NCI-H748 (cell line): ENCODE data around the gene ANKRD63.
A peak's percentile ranks its signal among the peaks of the same experiment; 100 is the strongest.

ENCODE experiments used
- DNase-seq: peaks from one replicate; lab custom pipeline; 2025; ENCODE audit not compliant: unreplicated experiment; lab: John Stamatoyannopoulos, UW

ANKRD63 gene

DNA sequence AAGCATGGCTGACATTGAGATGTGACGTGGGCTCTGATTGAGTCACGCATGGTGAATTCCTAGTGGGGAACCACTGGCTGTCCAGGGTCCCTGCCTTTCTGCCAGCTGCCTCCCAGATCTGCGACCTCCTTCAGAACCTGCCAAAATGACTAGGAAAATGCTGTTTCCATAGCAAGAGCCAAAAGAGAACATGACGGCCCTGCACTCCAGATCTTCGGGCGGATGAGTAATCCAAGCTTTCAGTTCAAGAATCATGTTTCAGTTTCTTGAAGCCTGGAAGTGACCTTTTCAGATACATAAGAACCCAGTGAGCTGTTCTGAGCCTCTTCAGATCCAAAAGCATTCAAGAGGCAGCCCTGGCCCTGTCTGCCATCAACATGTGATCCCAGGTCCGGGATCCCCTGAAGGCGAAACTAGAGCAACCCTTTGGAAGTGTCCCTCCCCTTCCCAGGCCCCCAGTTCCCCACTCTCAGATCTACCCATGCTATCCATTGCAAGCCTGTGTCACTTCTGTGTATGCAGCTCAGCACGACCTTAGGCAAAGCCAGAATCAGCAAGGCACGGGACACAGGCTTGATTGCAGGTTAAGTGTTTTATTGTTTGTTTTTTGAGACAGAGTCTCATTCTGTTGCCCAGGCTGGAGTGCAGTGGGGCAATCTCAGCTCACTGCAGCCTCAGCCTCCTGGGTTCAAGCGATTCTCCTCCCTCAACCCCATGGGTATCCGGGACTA is 19.7 kb downstream of the ANKRD63 start:
- no peak for DNase-seq

DNA sequence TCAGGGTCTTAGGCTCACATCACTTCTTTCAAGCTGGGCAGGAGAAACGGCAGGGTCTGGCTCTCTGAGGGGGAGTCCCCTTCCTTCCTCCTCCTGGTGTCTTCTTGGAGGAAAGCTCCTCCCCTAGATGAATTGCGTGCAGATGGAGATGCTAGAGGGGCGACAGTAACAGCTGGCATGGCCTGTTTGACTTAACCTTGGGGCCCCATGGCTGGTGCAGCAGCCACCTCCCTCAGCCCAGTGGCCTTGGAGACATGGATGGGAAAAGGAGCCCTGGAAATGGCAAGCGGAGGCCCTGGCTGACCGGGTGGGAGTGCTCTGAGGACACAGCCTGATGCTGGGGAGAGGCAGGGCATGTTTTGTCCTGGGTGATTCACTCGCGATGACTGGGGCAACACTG is 23.8 kb downstream of the ANKRD63 start:
- no peak for DNase-seq

GRCh38 chr15:40258544-40258943 is 24.3 kb downstream of the ANKRD63 start:
- no peak for DNase-seq

DNA sequence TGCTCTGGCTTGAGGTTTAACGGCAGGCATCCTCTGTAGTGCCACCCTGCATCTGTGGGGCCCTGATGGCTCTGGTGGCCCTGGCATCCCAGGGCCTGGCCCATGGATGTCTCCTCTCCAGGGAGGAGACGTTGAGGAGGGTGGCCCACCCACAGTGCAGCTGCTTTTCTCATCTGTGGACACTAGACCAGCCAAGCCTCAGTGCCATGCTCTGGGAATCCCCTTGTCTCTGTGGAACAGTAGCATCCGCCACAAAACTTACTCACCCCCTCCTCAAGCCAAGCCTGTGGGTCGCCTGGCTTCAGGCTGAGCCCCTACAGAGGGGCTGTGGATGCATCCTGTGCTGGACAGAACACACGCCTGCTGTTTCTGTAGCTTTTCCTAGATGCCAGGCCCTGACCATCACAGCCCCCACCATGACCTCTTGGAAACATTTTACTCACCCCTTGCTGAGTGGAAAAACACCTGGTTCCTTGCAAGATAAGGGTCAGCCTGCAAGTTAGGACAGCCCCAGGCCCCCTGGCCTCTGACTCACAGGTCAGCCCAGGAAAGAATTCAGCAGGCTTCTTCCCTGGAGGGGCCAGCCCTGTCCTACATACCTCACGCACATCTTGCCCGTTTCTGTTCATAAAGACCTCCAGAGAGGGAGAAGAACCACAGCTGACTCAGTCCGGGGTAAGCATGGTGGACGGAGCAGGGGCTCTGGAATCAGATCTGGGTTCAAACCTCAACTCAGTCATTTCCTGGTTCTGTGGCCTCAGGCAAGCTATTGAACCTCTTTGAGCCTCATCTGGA is 25.0 kb downstream of the ANKRD63 start:
- no peak for DNase-seq

DNA sequence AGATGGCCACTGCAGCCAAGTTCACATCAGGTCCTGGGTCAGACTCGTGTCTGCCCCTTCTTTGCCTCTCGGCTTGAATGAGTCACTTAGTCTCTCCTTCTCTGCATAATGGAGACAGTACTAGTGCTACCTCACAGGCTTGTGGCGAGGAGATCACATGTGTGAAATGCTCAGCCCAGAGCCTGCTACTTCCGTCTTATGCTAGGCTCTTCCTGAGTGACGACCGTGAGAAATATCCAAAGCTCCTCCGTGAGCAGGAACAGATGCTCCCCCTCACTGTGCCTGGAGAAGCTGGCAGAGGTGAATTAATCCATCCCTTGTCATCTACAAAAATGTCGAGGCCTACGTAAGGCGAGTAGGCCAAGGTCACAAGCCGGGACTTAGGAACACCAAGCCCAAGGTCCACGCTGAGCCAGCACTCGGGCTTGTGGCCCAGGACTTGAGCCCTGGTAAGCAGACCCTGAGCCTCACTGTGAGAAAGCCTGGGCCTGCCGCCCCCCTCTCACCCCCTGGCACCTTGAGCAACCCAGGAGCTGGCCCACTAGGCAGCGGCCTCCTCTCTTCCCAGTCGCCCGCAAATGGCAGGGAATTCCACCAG is 26.1 kb downstream of the ANKRD63 start:
- DNase-seq, result no peak

GRCh38 chr15:40255033-40255432 is 27.8 kb downstream of the ANKRD63 start:
- peak; percentile 41 for DNase-seq

DNA sequence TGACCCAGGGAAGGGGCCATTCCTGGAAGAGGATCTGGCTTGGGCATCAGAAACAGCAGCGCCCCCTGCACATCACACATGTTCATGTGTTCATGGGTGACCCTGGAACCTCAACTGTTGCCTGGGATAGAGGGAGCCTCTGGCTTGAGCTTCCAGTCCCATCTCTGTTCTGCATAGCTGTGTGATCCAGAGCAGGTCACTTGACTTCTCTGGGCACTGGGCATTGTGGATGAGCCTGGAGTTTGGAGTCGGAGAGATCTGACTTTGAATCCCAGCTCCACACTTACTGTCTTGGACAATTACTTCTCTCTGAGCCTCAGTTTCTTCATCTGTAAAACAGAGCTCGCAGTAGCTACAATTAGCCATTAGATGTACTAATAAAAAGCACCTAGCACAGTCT is 28.4 kb downstream of the ANKRD63 start:
- no peak for DNase-seq

- DNase-seq, result no peak
These were observed 29.6 kb downstream of the ANKRD63 start for GRCh38 chr15:40253167-40253790.

DNA sequence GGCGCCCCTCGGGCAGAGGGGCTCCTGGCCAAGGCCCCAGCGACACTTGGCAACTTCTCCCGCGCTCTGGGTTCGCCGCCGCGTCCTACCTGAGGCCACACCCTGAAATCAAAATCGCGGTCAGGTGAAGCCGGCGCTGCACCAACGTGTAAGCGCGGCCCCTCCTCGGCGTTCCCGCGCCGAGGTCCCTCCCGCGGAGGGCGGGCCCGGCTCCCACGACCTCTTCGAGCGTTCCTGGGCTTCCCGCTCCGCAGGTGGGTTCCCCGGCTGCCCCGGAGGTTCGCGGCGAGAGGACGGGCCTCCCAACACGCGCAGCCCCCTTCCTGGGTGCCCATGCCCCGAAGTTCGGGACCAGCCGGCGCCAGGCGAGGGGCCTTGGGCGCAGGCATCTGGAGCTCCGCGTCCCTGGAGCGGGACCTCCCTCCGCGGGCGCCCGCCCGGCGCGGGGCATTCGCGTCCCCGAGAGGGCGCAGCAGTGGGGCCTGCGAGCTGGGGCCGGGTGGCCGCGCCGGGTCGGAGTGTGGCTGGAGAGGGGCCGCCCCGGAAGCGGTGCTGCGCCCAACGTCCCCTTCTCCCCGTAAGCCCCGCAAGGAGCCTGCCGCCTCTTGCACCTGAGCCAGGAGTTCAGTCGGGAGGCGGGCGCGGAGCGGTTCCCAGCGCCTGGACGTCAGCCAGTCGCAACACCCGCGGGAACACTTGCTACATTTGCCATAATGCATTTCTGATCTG is 30.3 kb downstream of the ANKRD63 start:
- DNase-seq, result peak; percentile 72

- DNase-seq, result peak; percentile 72
These were observed 30.8 kb downstream of the ANKRD63 start for GRCh38 chr15:40252141-40252437.

GRCh38 chr15:40251486-40252140 is 31.3 kb downstream of the ANKRD63 start:
- DNase-seq, result no peak

- no peak for DNase-seq
These were observed 31.9 kb downstream of the ANKRD63 start for GRCh38 chr15:40250771-40251483.

DNA sequence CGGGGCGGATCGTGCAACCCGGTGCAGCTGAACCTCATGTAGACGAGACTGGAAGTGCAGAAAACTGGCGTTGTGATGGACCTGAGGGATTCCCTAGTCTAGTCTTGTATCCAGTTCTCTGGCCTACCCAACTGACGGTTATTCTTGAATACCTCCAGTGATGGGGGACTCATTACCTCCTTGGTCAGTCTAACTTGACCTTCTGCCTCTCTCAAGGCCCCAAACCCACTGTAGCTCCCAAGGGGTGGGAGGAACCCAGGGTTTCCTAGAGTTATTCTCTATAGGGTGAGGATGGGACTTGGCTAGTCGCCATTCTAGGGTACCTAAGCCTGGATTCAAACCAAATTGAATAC is 32.6 kb downstream of the ANKRD63 start:
- no peak for DNase-seq

DNA sequence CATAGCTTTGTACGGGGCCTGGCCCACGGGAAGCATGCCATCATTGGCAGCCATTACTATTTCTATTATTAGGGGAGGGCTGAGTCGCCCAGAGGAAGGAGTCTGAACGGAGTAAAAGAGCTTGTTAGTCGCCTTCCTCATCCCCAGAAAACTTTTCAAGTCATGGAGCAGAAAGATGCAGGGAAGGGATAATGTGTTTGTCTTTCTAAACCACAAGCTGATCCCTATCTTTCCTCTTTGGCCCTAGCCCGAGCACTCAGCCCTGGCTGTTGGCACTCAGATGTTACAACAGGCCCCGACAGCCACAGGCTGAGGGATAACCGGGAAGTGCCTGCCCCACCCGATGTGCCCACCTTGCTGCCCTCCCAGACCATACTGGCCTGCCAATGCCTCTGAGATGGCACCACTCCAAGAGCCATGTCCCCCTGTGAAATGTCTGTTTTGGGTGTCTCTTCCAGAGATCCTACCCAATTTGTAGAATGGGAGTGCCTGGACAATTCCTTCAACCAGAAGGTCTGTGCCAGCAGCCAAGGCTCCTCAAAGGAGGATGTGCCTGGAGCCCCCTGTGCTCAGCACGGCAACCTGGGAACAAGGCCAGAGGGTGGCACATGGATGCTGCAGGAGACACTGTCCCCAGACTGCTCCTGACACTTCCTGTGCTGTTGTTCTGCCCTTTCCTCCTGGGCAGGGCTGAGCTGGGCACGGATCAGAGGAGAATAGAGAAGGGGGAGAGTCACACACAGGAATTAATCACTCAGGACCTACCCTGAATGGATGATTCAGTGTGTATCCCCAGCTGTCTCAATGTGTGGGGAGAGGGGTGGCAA is 33.2 kb downstream of the ANKRD63 start:
- no peak for DNase-seq

DNA sequence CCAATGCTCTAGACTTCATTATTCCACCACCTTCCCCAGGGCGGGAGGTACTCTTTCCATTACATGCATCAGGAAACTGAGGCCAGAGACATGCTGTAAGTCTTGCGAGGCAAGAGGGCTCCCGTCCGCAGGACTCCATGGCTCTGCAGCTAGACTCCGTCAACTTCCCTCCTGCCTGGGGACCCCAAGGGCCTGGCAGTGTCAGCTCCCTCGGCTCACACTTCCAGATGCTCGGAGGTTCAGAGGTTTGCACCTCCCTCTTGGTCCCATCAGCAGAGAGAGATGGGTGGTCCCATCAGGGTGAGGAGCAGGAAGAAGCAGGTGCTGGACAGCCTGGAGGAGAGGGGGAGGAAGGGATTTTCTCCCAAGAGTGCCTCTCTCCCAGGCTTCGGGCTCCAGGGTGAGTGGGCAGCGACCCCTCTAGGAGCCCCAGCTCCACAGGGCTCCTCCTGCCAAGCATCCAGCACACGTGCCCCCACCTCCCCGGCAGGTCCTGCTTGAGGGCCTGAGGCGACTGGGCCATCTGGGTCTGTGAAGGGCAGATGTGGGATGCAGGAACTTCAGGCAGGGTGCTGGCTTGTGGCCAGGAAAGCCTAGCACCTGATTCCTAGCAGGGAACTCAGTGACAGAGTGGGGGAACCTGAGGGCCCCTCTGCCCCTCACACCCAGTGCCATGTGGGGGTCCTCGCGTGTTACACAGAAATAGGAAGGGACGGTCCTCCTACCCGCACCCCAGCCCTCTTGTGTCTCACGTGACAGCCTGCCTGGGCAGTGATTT is 34.7 kb downstream of the ANKRD63 start:
- DNase-seq, result no peak

DNA sequence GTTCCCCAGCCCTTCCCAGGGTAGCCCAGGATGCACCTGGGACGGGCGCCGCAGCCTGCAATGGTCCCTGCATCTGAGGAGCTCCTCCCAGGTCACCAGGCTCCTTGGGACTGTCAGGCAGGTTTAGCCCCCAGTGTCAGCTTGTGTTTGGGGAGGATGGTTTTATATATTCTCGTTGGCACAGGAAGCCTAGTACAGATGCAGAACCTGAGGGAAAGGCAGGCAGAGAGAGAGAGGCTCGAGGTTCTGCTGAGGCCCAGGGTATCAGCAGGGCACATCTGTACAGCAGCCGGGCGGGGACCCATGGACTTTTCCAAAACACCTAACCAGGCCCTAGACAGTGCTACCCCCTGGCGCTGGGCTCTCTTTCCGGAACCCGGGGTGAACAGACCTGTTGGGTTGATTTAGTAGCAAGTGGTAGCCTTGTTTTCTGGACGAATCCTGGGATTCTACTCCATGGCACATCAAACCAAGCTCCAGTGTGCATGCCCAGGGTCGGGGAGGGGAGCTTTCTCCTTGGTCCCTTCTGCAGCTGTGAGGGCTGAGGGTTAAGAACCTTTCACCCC is 35.4 kb downstream of the ANKRD63 start:
- no peak for DNase-seq

DNA sequence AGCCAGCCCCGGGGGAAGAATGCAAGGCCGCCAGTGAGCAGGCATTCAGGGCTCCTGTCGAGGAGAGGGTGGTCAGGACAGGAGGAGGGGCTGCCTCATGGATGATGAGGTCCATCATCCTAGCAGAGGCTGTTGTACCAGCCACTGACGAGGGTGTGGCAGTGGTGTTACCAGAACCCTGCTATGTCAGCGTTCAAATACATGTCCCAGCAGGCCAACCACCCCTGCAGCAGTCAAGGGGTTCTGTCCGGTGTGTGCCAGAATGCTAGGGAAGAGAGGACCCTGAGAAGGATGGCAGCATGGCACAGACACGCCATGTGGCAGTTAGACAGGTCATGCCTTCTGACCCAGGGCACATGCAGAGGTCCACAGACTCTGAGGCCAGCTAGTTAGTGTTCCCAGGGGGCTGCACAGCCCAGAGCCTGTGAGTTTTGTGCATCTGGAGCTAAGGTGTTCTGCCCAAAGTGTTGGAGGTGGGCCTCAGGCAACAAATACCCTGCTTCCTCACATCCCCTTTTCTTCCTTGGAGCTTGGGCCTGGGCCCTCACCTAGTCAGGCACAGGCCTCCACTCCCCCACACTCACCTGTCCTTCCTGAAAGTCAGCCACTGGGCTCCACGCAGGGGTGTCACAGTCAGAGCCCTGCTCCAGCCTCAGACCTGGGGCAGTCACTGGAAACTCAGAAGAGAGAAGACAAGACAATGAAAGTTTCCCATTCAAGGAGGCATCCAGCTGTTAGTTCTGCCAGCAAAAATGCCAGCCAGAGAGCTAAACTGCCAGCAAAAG is 36.2 kb downstream of the ANKRD63 start:
- DNase-seq, result no peak
